Fibroblast of lung (primary cell): Measurements from ENCODE around the gene ABHD17C. TPM values are rescaled to one million over a fixed set of nuclear protein-coding genes. Genes with fewer than 3 reads are reported as not detected.

Experiments
- DNase-seq, 2 donors: peaks; one replicate each; pipeline versions ENCODE4 v3.0.0 to v3.0.0-alpha.2; 2010; ENCODE audit warnings: low read depth in 2 of 2
- H2AFZ ChIP-seq: 2 replicates; pipeline ENCODE4 v1.5.1; 2012; ENCODE audit warnings: low read length, control low read depth, inconsistent platforms
- H3K27ac ChIP-seq: 2 replicates; pipeline ENCODE4 v1.5.1; 2011; ENCODE audit warnings: low read length, control low read depth; ENCODE audit not compliant: insufficient read depth
- H3K27me3 ChIP-seq: 2 replicates; pipeline ENCODE4 v1.5.1; 2011; ENCODE audit warnings: mild to moderate bottlenecking, low read length; ENCODE audit not compliant: control insufficient read depth, insufficient read depth
- H3K36me3 ChIP-seq: 2 replicates; pipeline ENCODE4 v1.5.1; 2011; ENCODE audit warnings: low read length; ENCODE audit not compliant: control insufficient read depth, insufficient read depth
- H3K4me1 ChIP-seq: 2 replicates; pipeline ENCODE4 v1.5.1; 2011; ENCODE audit warnings: low read length; ENCODE audit not compliant: control insufficient read depth, insufficient read depth; ENCODE audit errors: extremely low read depth
- H3K4me2 ChIP-seq: 2 replicates; pipeline ENCODE4 v1.5.1; 2011; ENCODE audit warnings: low read length, control low read depth; ENCODE audit not compliant: insufficient read depth; ENCODE audit errors: extremely low read depth
- H3K4me3 ChIP-seq, 4 experiments: fragments of 200-600 bp in 1 of 4; sonication (generic) in 1 of 4; replicated peaks in 1 of 4; 2 replicates each; pipeline ENCODE4 v1.5.1; 2011 to 2016; ENCODE audit warnings: low read length in 4 of 4, low read depth in 3 of 4, mild to moderate bottlenecking in 3 of 4, control low read depth in 2 of 4, inconsistent platforms in 1 of 4, mixed read lengths in 1 of 4; ENCODE audit not compliant: insufficient read depth in 1 of 4; ENCODE audit errors: control extremely low read depth in 1 of 4
- H3K79me2 ChIP-seq: 2 replicates; pipeline ENCODE4 v1.5.1; 2012; ENCODE audit warnings: mild to moderate bottlenecking, low read length, inconsistent platforms; ENCODE audit not compliant: control insufficient read depth, insufficient read depth
- H3K9ac ChIP-seq: 2 replicates; pipeline ENCODE4 v1.5.1; 2011; ENCODE audit warnings: mild to moderate bottlenecking, low read length, control low read depth; ENCODE audit not compliant: insufficient read depth
- H3K9me3 ChIP-seq: 2 replicates; pipeline ENCODE4 v1.5.1; 2012; ENCODE audit warnings: low read depth, low read length; ENCODE audit not compliant: control insufficient read depth, insufficient read depth
- H4K20me1 ChIP-seq: 2 replicates; pipeline ENCODE4 v1.5.1; 2011; ENCODE audit warnings: low read length; ENCODE audit not compliant: control insufficient read depth, insufficient read depth; ENCODE audit errors: extremely low read depth
- EZH2 ChIP-seq: IDR thresholded peaks from 2 replicates; pipeline ENCODE4 v1.5.1; 2012; ENCODE audit warnings: low read length, control low read depth, mild to moderate bottlenecking; ENCODE audit errors: missing control alignments
- polyA plus RNA-seq, 2 donors: library from polyadenylated mRNA; depleted of rRNA in 1 of 2; stranded (reverse) in 1 of 2; unstranded in 1 of 2; fragments of >200 nt; gene quantifications; 2 replicates each; pipeline ENCODE4 v1.2.1, GENCODE V29; 2011 to 2012; ENCODE audit warnings: missing spikeins in 1 of 2
- total RNA-seq: library from RNA; depleted of rRNA; stranded (reverse); fragments of >200 nt; gene quantifications from 2 replicates; pipeline ENCODE4 v1.2.1, GENCODE V29; 2014
- TF ChIP-seq, protein P1 (sequence below), 2 donors: IDR thresholded peaks in 1 of 2; conservative IDR thresholded peaks in 1 of 2; 1 replicate in 1 of 2; 2 replicates in 1 of 2; pipeline ENCODE4 v1.5.1; 2011 to 2012; ENCODE audit warnings: low read length in 2 of 2, control low read depth in 1 of 2, inconsistent platforms in 1 of 2, low read depth in 1 of 2, mild to moderate bottlenecking in 1 of 2

ABHD17C gene
- total and polyA plus RNA-seq, 2 donors (not counting 1 experiment from before 2014, with no cell fraction given) = 14.0 to 38.7 TPM

DNA sequence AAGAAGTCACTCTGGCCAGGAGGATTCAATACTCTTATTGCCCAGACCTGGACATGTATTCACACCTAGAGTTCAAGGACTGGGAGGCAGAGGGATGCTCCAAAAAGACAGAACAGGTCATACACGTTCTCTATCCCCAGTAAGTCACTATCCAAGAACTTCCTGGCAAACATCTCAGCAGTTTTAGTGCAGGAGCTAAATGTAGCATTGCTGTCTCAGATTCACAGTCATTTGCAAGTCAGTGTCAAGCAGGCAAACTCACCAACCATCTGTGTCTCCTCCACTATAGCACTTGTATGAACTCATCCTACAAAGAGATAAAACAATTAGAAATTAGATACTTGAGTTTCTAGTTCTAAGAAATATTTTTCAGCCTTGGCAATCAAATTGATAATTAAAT is 38.4 kb downstream of the ABHD17C start:
- H3K4me3 ChIP-seq = no peak overlapping the region
- no peak for TF ChIP-seq EZH2
- TF ChIP-seq, protein P1, sequence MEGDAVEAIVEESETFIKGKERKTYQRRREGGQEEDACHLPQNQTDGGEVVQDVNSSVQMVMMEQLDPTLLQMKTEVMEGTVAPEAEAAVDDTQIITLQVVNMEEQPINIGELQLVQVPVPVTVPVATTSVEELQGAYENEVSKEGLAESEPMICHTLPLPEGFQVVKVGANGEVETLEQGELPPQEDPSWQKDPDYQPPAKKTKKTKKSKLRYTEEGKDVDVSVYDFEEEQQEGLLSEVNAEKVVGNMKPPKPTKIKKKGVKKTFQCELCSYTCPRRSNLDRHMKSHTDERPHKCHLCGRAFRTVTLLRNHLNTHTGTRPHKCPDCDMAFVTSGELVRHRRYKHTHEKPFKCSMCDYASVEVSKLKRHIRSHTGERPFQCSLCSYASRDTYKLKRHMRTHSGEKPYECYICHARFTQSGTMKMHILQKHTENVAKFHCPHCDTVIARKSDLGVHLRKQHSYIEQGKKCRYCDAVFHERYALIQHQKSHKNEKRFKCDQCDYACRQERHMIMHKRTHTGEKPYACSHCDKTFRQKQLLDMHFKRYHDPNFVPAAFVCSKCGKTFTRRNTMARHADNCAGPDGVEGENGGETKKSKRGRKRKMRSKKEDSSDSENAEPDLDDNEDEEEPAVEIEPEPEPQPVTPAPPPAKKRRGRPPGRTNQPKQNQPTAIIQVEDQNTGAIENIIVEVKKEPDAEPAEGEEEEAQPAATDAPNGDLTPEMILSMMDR (conservative IDR thresholded peaks at IDR 0.05 in 1 of 2, IDR thresholded peaks at IDR 0.05 in 1 of 2; ENCODE audit: low read depth in 1 of 2, low read length in 2 of 2) = no peak
- H3K9me3 ChIP-seq = no peaks in the 10 kb centered on the region
- DNase-seq = no peak
- H3K36me3 ChIP-seq = peaks cover 5% of the 10 kb centered on the region
- H3K9ac ChIP-seq = no peak overlapping the region
- H3K27me3 ChIP-seq = no peaks in the 10 kb centered on the region
- H3K4me1 ChIP-seq = no peaks in the 10 kb centered on the region
- H3K27ac ChIP-seq = no peak overlapping the region
- no peak overlapping the region for H2AFZ ChIP-seq
- no peak overlapping the region for H3K4me2 ChIP-seq
- H4K20me1 ChIP-seq = no peaks in the 10 kb centered on the region
- peaks cover 43% of the 10 kb centered on the region for H3K79me2 ChIP-seq

DNA sequence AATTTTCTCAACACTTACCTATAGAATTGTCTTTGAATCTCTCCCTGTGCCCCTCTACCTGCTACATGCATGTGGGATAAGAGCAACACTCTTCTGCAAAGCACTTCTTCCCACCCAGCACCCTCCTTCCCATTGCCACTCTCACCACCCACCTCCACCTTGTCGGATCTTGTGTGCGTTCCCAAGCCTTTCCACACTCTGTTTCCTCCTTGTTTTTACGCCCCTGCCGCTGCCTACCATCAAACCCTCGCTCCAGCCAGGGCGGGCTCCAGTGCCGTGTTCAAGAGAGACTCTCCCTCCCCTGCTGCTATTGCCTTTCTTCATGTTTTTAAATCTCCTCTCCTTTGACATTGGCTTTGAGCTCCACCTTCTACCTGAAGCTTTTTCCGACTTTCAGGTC is 40.2 kb downstream of the ABHD17C start:
- Histone ChIP-seq H2AFZ (no peak overlapping the region), H3K27ac (no peak overlapping the region), H4K20me1 (no peaks in the 10 kb centered on the region), H3K9me3 (no peaks in the 10 kb centered on the region), H3K27me3 (no peaks in the 10 kb centered on the region), H3K9ac (no peak overlapping the region), H3K4me1 (no peaks in the 10 kb centered on the region), H3K79me2 (peaks cover 38% of the 10 kb centered on the region), H3K4me3 (no peak overlapping the region), H3K4me2 (no peak overlapping the region), H3K36me3 (peaks cover 5% of the 10 kb centered on the region)
- no peak for TF ChIP-seq EZH2
- TF ChIP-seq, protein P1 (conservative IDR thresholded peaks at IDR 0.05 in 1 of 2, IDR thresholded peaks at IDR 0.05 in 1 of 2; ENCODE audit: low read depth in 1 of 2, low read length in 2 of 2) = no peak
- no peak for DNase-seq

- DNase-seq = peak; percentile 8 to 53
- Histone ChIP-seq H3K27me3 (no peaks in the 10 kb centered on the region), H3K4me3 (no peak overlapping the region), H3K4me2 (no peak overlapping the region), H3K9ac (no peak overlapping the region), H3K9me3 (no peaks in the 10 kb centered on the region), H3K79me2 (peaks cover 32% of the 10 kb centered on the region), H2AFZ (no peak overlapping the region), H3K4me1 (no peaks in the 10 kb centered on the region), H3K27ac (no peak overlapping the region), H3K36me3 (peaks cover 5% of the 10 kb centered on the region), H4K20me1 (no peaks in the 10 kb centered on the region)
- no peak for TF ChIP-seq EZH2
Measured at GRCh38 chr15:80736560-80736959, 41.5 kb downstream of the ABHD17C start.
